Osteocyte (in vitro differentiated cells): ENCODE results near the gene CFAP298. TPM values are rescaled to one million over a fixed set of nuclear protein-coding genes. Genes with fewer than 3 reads are reported as not detected.
A peak's percentile ranks its signal among the peaks of the same experiment; 100 is the strongest.
"Not testable (repeated sequence)": the region's sequence is repeated elsewhere in the genome, so short reads cannot be mapped to it uniquely, and the experiment has no call there.

Experiments used
- DNase-seq: peaks from one replicate; pipeline ENCODE4 v3.0.0; 2021; ENCODE audit warnings: mixed read lengths; ENCODE audit not compliant: unreplicated experiment; ENCODE audit errors: extremely low spot score
- H3K27ac Mint-ChIP-seq: one replicate; pipeline ENCODE4 v1.8.0; 2021; ENCODE audit warnings: mild to moderate bottlenecking, mixed read lengths; ENCODE audit not compliant: unreplicated experiment
- H3K27me3 Mint-ChIP-seq: one replicate; pipeline ENCODE4 v1.8.0; 2021; ENCODE audit warnings: mixed read lengths; ENCODE audit not compliant: unreplicated experiment
- H3K36me3 Mint-ChIP-seq: one replicate; pipeline ENCODE4 v1.8.0; 2021; ENCODE audit warnings: mixed read lengths; ENCODE audit not compliant: unreplicated experiment
- H3K4me1 Mint-ChIP-seq: one replicate; pipeline ENCODE4 v1.8.0; 2021; ENCODE audit warnings: mixed read lengths; ENCODE audit not compliant: unreplicated experiment
- H3K4me3 Mint-ChIP-seq: one replicate; pipeline ENCODE4 v1.8.0; 2021; ENCODE audit warnings: mild to moderate bottlenecking, moderate library complexity, mixed read lengths; ENCODE audit not compliant: unreplicated experiment
- H3K9me3 Mint-ChIP-seq: one replicate; pipeline ENCODE4 v1.8.0; 2021; ENCODE audit warnings: mixed read lengths; ENCODE audit not compliant: unreplicated experiment
- CTCF ChIP-seq: fragments of 200-600 bp; sonication (generic); IDR thresholded peaks from 2 replicates; pipeline ENCODE4 v1.5.0; 2021; ENCODE audit warnings: antibody characterized with exemption, mild to moderate bottlenecking, moderate library complexity
- total RNA-seq: library from RNA; stranded (reverse); gene quantifications from 2 replicates; pipeline ENCODE4 v1.2.1, GENCODE V29; 2021

Gene CFAP298
- total RNA-seq, 1 donor from 2014 or later, result 35.6 TPM

- no peak for DNase-seq
- peak overlapping the region; percentile 98 for H3K4me3 Mint-ChIP-seq
- peaks cover 22% of the 10 kb centered on the region for H3K27me3 Mint-ChIP-seq
- peak overlapping the region; percentile 99 for H3K27ac Mint-ChIP-seq
- peaks cover 11% of the 10 kb centered on the region for H3K4me1 Mint-ChIP-seq
- no peak for TF ChIP-seq CTCF
- no peaks in the 10 kb centered on the region for H3K9me3 Mint-ChIP-seq
- peaks cover 5% of the 10 kb centered on the region for H3K36me3 Mint-ChIP-seq
Observed at GRCh38 chr21:32612999-32613337, 791 bp upstream of the CFAP298 start.

GRCh38 chr21:32611471-32611997, 643 bp downstream of the CFAP298 start:
- H3K9me3 Mint-ChIP-seq, result no peaks in the 10 kb centered on the region
- TF ChIP-seq CTCF, result no peak
- DNase-seq, result no peak
- peak overlapping the region; percentile 98 for H3K4me3 Mint-ChIP-seq
- H3K27ac Mint-ChIP-seq, result peak overlapping the region; percentile 99
- peaks cover 16% of the 10 kb centered on the region for H3K27me3 Mint-ChIP-seq
- H3K36me3 Mint-ChIP-seq, result peaks cover 5% of the 10 kb centered on the region
- H3K4me1 Mint-ChIP-seq, result peaks cover 11% of the 10 kb centered on the region

GRCh38 chr21:32610940-32611339, 1.2 kb downstream of the CFAP298 start:
- Mint-ChIP-seq H3K4me3 (peak overlapping the region; percentile 62), H3K27me3 (peaks cover 10% of the 10 kb centered on the region), H3K27ac (peak overlapping the region; percentile 18), H3K4me1 (peaks cover 11% of the 10 kb centered on the region)
- H3K36me3 Mint-ChIP-seq, DNase-seq, H3K9me3 Mint-ChIP-seq: not testable (repeated sequence)

GRCh38 chr21:32608851-32609250, 3.3 kb downstream of the CFAP298 start:
- peaks cover 19% of the 10 kb centered on the region for H3K36me3 Mint-ChIP-seq
- no peaks in the 10 kb centered on the region for H3K27me3 Mint-ChIP-seq
- no peaks in the 10 kb centered on the region for H3K9me3 Mint-ChIP-seq
- H3K27ac Mint-ChIP-seq, result no peak overlapping the region
- TF ChIP-seq CTCF, result no peak
- peaks cover 11% of the 10 kb centered on the region for H3K4me1 Mint-ChIP-seq
- DNase-seq, result no peak
- no peak overlapping the region for H3K4me3 Mint-ChIP-seq

GRCh38 chr21:32605469-32605868, 6.7 kb downstream of the CFAP298 start:
- no peak for TF ChIP-seq CTCF
- Mint-ChIP-seq H3K4me3 (no peak overlapping the region), H3K4me1 (peaks cover 3% of the 10 kb centered on the region), H3K36me3 (peaks cover 24% of the 10 kb centered on the region), H3K27ac (no peak overlapping the region), H3K27me3 (no peaks in the 10 kb centered on the region), H3K9me3 (no peaks in the 10 kb centered on the region)
- DNase-seq, result no peak

GRCh38 chr21:32604464-32604863, 7.7 kb downstream of the CFAP298 start:
- no peak for DNase-seq
- no peaks in the 10 kb centered on the region for H3K9me3 Mint-ChIP-seq
- no peaks in the 10 kb centered on the region for H3K4me1 Mint-ChIP-seq
- TF ChIP-seq CTCF, result no peak
- H3K4me3 Mint-ChIP-seq, result no peak overlapping the region
- no peak overlapping the region for H3K27ac Mint-ChIP-seq
- H3K36me3 Mint-ChIP-seq, result peaks cover 27% of the 10 kb centered on the region
- no peaks in the 10 kb centered on the region for H3K27me3 Mint-ChIP-seq
